Right lobe of liver (tissue), 4 donors: Measurements from ENCODE around the gene RTTN.

Source experiments
- POLR2A ChIP-seq: fragments of 450-650 bp; IDR thresholded peaks from one replicate; pipeline ENCODE4 v1.6.1; 2017; ENCODE audit warnings: antibody characterized with exemption, mild to moderate bottlenecking
- TF ChIP-seq, protein P1 (sequence below), 4 donors: fragments of 200-600 bp in 3 of 4; fragments of 450-650 bp in 1 of 4; IDR thresholded peaks; one replicate each; pipeline versions ENCODE4 v1.5.1 to v1.8.0; 2016 to 2022; ENCODE audit warnings: antibody characterized with exemption in 4 of 4, mild to moderate bottlenecking in 2 of 4
- donor health status: DM: no; HTN: no; CAD: no.
- donor health status: DM: no; HTN: no; CAD: no.
- donor health status: DM: no; HTN: yes; CAD: no.

DNA sequence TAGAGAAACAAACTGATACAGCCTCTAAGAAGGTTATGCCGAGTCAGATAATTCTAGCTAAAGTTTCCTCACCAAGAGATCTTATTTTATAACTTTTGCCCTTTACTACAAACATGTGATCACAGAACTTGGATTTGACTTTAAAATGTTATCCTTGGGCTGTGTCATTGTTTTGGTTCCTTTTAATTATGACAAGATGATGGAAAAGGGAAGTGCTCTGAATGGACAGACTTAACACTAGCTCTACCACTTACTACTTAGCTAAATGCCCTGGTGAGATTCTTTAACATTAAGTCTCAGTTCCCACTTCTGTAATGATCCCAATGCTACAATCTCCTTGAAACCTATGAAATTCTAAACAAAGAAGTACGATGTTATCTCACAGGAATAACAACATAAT lies 69.9 kb downstream of the RTTN start:
- TF ChIP-seq, protein P1, sequence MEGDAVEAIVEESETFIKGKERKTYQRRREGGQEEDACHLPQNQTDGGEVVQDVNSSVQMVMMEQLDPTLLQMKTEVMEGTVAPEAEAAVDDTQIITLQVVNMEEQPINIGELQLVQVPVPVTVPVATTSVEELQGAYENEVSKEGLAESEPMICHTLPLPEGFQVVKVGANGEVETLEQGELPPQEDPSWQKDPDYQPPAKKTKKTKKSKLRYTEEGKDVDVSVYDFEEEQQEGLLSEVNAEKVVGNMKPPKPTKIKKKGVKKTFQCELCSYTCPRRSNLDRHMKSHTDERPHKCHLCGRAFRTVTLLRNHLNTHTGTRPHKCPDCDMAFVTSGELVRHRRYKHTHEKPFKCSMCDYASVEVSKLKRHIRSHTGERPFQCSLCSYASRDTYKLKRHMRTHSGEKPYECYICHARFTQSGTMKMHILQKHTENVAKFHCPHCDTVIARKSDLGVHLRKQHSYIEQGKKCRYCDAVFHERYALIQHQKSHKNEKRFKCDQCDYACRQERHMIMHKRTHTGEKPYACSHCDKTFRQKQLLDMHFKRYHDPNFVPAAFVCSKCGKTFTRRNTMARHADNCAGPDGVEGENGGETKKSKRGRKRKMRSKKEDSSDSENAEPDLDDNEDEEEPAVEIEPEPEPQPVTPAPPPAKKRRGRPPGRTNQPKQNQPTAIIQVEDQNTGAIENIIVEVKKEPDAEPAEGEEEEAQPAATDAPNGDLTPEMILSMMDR (IDR thresholded peaks at IDR 0.05) = no peak
- no peak for TF ChIP-seq POLR2A
